Neural crest cell (in vitro differentiated cells): Measurements from ENCODE around the gene LPP. TPM values are rescaled to one million over a fixed set of nuclear protein-coding genes. Genes with fewer than 3 reads are reported as not detected.
"Not testable (repeated sequence)": the region's sequence is repeated elsewhere in the genome, so short reads cannot be mapped to it uniquely, and the experiment has no call there.

Experiments
- DNase-seq: peaks from one replicate; pipeline ENCODE4 v3.0.0; 2021; ENCODE audit warnings: low read depth, mixed read lengths, low spot score
- H3K27ac Mint-ChIP-seq: one replicate; pipeline ENCODE4 v1.8.0; 2021; ENCODE audit warnings: mild to moderate bottlenecking, mixed read lengths; ENCODE audit not compliant: unreplicated experiment
- H3K27me3 Mint-ChIP-seq: 2 replicates; pipeline ENCODE4 v1.8.0; 2021; ENCODE audit warnings: low read depth, mild to moderate bottlenecking, mixed read lengths
- H3K36me3 Mint-ChIP-seq: 2 replicates; pipeline ENCODE4 v1.8.0; 2021; ENCODE audit warnings: low read depth, mild to moderate bottlenecking, mixed read lengths
- H3K4me1 Mint-ChIP-seq: 2 replicates; pipeline ENCODE4 v1.8.0; 2021; ENCODE audit warnings: mixed read lengths
- H3K4me3 Mint-ChIP-seq: one replicate; pipeline ENCODE4 v1.8.0; 2021; ENCODE audit warnings: mild to moderate bottlenecking, mixed read lengths
- H3K9me3 Mint-ChIP-seq: 2 replicates; pipeline ENCODE4 v1.8.0; 2021; ENCODE audit warnings: mixed read lengths
- CTCF ChIP-seq: fragments of 200-600 bp; sonication (generic); conservative IDR thresholded peaks from 2 replicates; pipeline ENCODE4 v1.5.0; 2021; ENCODE audit warnings: antibody characterized with exemption, mild to moderate bottlenecking
- total RNA-seq: library from RNA; stranded (reverse); gene quantifications from 2 replicates; pipeline ENCODE4 v1.2.1, GENCODE V29; 2021

Gene LPP
- total RNA-seq, 1 donor from 2014 or later: 38.7 TPM

DNA sequence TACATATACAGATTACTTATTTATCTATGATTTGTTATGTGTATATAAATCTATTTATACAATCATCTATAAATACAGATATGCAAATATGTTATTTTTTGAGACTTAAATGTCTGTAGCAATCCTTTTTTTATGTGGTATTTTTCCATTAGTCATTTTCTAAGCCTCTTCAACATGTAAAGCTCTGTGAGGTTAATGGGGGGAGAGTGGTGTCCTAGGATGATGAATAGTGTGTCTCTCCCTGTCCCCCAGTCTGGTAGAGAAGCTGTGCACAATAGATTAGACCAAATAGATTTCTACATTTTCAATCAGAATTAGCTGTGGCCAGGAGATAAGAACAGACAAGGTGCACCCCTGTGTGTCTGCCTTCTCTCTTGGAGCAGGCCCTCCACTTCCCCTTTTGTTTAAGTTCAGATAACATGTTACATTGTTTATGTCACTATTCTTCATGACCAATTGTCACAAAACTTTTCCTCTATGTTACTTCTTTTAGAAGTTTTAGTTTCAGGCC lies 453.9 kb downstream of the LPP start:
- H3K4me3 Mint-ChIP-seq: no peak overlapping the region
- peaks cover 26% of the 10 kb centered on the region for H3K36me3 Mint-ChIP-seq
- no peak for TF ChIP-seq CTCF

DNA sequence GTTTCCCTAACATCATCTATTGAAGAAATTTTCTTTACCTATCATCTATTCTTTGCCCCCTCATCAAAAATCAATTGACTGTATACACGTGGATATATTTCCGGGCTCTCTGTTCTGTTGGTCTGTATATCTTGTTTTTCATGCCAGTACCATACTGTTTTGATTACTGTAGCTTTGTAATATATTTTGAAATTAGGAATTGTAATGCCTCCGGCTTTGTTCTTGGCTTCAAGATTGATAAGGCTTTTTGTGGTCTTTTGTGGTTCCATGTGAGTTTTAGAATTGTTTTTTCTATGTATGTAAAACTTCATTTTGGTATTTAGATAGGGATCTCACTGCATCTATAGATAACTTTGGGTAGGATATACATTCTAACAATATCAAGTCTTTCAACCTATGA lies 454.4 kb downstream of the LPP start:
- DNase-seq: no peak
- no peak for TF ChIP-seq CTCF
- H3K4me1 Mint-ChIP-seq: peaks cover 13% of the 10 kb centered on the region

More for the DNA sequence above, 453.9 kb downstream of the LPP start:
- H3K27ac Mint-ChIP-seq: no peak overlapping the region
- peaks cover 13% of the 10 kb centered on the region for H3K4me1 Mint-ChIP-seq
- H3K27me3 Mint-ChIP-seq: no peaks in the 10 kb centered on the region
- H3K9me3 Mint-ChIP-seq: peaks cover 8% of the 10 kb centered on the region
- no peak for DNase-seq

DNA sequence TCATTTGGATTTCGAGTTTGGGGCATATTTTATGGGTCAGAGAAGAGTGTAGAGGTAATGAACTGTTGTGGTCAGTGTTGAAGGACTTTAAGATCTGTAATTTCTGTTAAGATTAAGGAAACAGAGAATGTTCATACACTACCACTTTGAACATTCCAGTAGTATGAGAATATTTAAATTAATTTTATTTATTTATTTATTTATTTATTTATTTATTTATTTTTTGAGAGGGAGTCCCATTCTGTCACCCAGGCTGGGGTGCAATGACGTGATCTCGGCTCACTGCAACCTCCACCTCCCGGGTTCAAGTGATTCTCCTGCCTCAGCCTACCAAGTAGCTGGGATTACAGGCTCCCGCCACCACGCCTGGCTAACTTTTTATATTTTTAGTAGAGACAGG lies 459.8 kb downstream of the LPP start:
- H3K4me1 Mint-ChIP-seq: peaks cover 23% of the 10 kb centered on the region
- not testable (repeated sequence) for H3K27me3 Mint-ChIP-seq, DNase-seq, H3K27ac Mint-ChIP-seq, H3K4me3 Mint-ChIP-seq
- H3K9me3 Mint-ChIP-seq: peaks cover 11% of the 10 kb centered on the region
- H3K36me3 Mint-ChIP-seq: peaks cover 23% of the 10 kb centered on the region

More for the DNA sequence above, 454.4 kb downstream of the LPP start:
- H3K4me3 Mint-ChIP-seq: no peak overlapping the region
- peaks cover 26% of the 10 kb centered on the region for H3K36me3 Mint-ChIP-seq
- H3K27me3 Mint-ChIP-seq: no peaks in the 10 kb centered on the region
- no peak overlapping the region for H3K27ac Mint-ChIP-seq
- peaks cover 8% of the 10 kb centered on the region for H3K9me3 Mint-ChIP-seq

DNA sequence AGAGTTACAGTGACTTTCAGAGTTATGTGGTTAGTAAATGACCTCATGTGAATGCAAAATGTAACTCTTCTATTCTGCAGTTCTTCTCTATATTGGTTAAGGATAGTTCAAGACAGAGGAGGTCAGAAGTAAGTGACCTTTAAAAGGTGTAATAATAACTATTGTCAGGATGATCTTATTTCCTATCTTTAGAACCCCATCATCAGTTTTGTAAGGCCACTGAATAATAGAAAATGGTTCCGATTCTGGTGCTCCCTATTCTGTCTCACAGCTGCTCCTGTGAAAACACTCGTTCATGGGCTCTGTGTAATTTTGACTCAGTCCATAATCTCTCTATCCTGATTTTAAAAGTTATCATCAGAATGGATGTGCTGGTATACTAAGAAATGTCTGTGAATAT lies 463.3 kb downstream of the LPP start:
- Mint-ChIP-seq H3K27me3 (no peaks in the 10 kb centered on the region), H3K4me1 (peaks cover 19% of the 10 kb centered on the region), H3K36me3 (peaks cover 6% of the 10 kb centered on the region), H3K27ac (peak overlapping the region; percentile 64), H3K4me3 (no peak overlapping the region), H3K9me3 (peaks cover 12% of the 10 kb centered on the region)
- no peak for TF ChIP-seq CTCF
- DNase-seq: no peak

GRCh38 chr3:188617988-188618701 lies 464.2 kb downstream of the LPP start:
- Mint-ChIP-seq H3K4me1 (peaks cover 18% of the 10 kb centered on the region), H3K27me3 (no peaks in the 10 kb centered on the region), H3K27ac (peak overlapping the region; percentile 90), H3K36me3 (peaks cover 6% of the 10 kb centered on the region), H3K4me3 (no peak overlapping the region), H3K9me3 (peaks cover 12% of the 10 kb centered on the region)
- no peak for DNase-seq
- TF ChIP-seq CTCF: no peak

DNA sequence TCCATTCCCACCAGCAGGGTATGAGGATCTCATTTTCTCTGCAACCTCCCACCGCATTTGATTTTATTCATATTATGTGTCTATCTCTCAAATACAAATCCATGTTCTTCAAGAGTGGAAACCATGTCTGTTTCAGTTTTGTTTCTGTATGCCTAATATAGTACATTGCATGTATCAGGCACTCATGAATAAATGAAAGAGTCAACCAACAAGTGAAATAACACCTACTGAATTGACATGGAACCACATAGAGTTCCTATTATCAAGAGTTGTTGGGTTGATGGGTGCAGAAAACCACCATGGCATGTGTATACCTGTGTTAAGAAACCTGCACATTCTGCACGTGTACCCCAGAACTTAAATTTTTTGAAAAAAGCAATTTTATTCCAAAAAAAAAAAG lies 466.8 kb downstream of the LPP start:
- H3K4me3 Mint-ChIP-seq: no peak overlapping the region
- H3K4me1 Mint-ChIP-seq: peaks cover 18% of the 10 kb centered on the region
- TF ChIP-seq CTCF: no peak

More for the DNA sequence above, 466.8 kb downstream of the LPP start:
- Mint-ChIP-seq H3K27me3 (no peaks in the 10 kb centered on the region), H3K27ac (no peak overlapping the region), H3K36me3 (peaks cover 2% of the 10 kb centered on the region), H3K9me3 (peaks cover 6% of the 10 kb centered on the region)
- no peak for DNase-seq
